ENCODE data around the gene GLUD1. TPM values are rescaled to one million over a fixed set of nuclear protein-coding genes. Genes with fewer than 3 reads are reported as not detected.

The GLUD1 gene
- total RNA-seq, 1 donor from 2014 or later: 107 TPM

Other genes starting within 250 kb of the GLUD1 start
- gene MMRN2, start 137.2 kb downstream of the GLUD1 start, total RNA-seq: 0.94 and 1.0 TPM in 2 replicates
- gene SNCG, start 136.2 kb downstream of the GLUD1 start, total RNA-seq: not detected in 2 replicates
- gene ADIRF, start 126.4 kb downstream of the GLUD1 start, total RNA-seq: 0.57 and 1.3 TPM in 2 replicates
- gene FAM25A, start 74.5 kb downstream of the GLUD1 start, total RNA-seq: not detected in 2 replicates
- 22.2 and 26.4 TPM in 2 replicates for gene SHLD2, start 363 bp upstream of the GLUD1 start, total RNA-seq
- 0.47 and 0.91 TPM in 2 replicates for gene NUTM2A, start 130.6 kb upstream of the GLUD1 start, total RNA-seq

All from myocyte (in vitro differentiated cells).